Cardiac muscle cell (in vitro differentiated cells and primary cell): Measurements from ENCODE around the gene ZNF281. TPM values are rescaled to one million over a fixed set of nuclear protein-coding genes. Genes with fewer than 3 reads are reported as not detected.

Experiments
- DNase-seq, 2 donors: peaks; one replicate each; pipeline versions ENCODE4 v3.0.0 to v3.0.0-alpha.2; 2010 to 2017; ENCODE audit warnings: low read depth in 1 of 2, low spot score in 1 of 2
- H3K27ac ChIP-seq: fragments of 200-600 bp; sonication (generic); 2 replicates; pipeline ENCODE4 v1.5.1; 2016
- H3K27me3 ChIP-seq: fragments of 200-600 bp; sonication (generic); 2 replicates; pipeline ENCODE4 v1.6.0; 2016; ENCODE audit warnings: control low read depth
- H3K36me3 ChIP-seq: fragments of 200-600 bp; sonication (generic); 2 replicates; pipeline ENCODE4 v1.5.1; 2016; ENCODE audit warnings: control low read depth
- H3K4me1 ChIP-seq: fragments of 200-600 bp; sonication (generic); 2 replicates; pipeline ENCODE4 v1.8.1; 2017; ENCODE audit warnings: low read depth, mild to moderate bottlenecking, mixed run types
- H3K4me3 ChIP-seq: fragments of 200-600 bp; sonication (generic); 2 replicates; pipeline ENCODE4 v1.5.1; 2016; ENCODE audit warnings: mild to moderate bottlenecking
- H3K9me3 ChIP-seq: fragments of 200-600 bp; sonication (generic); 2 replicates; pipeline ENCODE4 v1.5.1; 2017; ENCODE audit warnings: low read depth, mild to moderate bottlenecking, control low read depth
- CTCF ChIP-seq: IDR thresholded peaks from 2 replicates; pipeline ENCODE4 v1.5.1; 2012; ENCODE audit warnings: low read depth, mild to moderate bottlenecking, low read length
- polyA plus RNA-seq: library from polyadenylated mRNA; unstranded; fragments of >200 nt; fragmentation: Nextera tagmentation; extraction: Ambion mirVana; gene quantifications from 2 replicates; pipeline ENCODE4 v1.2.1, GENCODE V29; 2016
- total RNA-seq: library from RNA; depleted of rRNA; stranded (reverse); fragments of >200 nt; gene quantifications from 2 replicates; pipeline ENCODE4 v1.2.3, GENCODE V29; 2016

ZNF281 gene
- total and polyA plus RNA-seq, 2 experiments from 2014 or later: 19.8 to 20.4 TPM

GRCh38 chr1:200428482-200429205 lies 18.8 kb upstream of the ZNF281 start:
- no peaks in the 10 kb centered on the region for H3K9me3 ChIP-seq
- H3K27ac ChIP-seq: no peak overlapping the region
- peak in 1 of 2 donors; percentile 62 for DNase-seq
- no peak overlapping the region for H3K4me3 ChIP-seq
- no peaks in the 10 kb centered on the region for H3K36me3 ChIP-seq
- no peak for TF ChIP-seq CTCF
- peaks cover 11% of the 10 kb centered on the region for H3K4me1 ChIP-seq
- H3K27me3 ChIP-seq: no peaks in the 10 kb centered on the region

- Histone ChIP-seq H3K4me1 (peaks cover 11% of the 10 kb centered on the region), H3K9me3 (no peaks in the 10 kb centered on the region), H3K27ac (no peak overlapping the region), H3K27me3 (no peaks in the 10 kb centered on the region), H3K4me3 (no peak overlapping the region), H3K36me3 (no peaks in the 10 kb centered on the region)
- TF ChIP-seq CTCF: no peak
- no peak for DNase-seq
These were observed 17.9 kb upstream of the ZNF281 start for GRCh38 chr1:200427744-200428143.

- TF ChIP-seq CTCF: no peak
- DNase-seq: no peak
- H3K4me3 ChIP-seq: no peak overlapping the region
- peaks cover 11% of the 10 kb centered on the region for H3K4me1 ChIP-seq
- no peaks in the 10 kb centered on the region for H3K27me3 ChIP-seq
- H3K36me3 ChIP-seq: no peaks in the 10 kb centered on the region
- H3K9me3 ChIP-seq: no peaks in the 10 kb centered on the region
- H3K27ac ChIP-seq: no peak overlapping the region
These were observed 16.4 kb upstream of the ZNF281 start for GRCh38 chr1:200426196-200426595.

GRCh38 chr1:200423235-200423634 lies 13.4 kb upstream of the ZNF281 start:
- Histone ChIP-seq H3K27ac (no peak overlapping the region), H3K4me3 (no peak overlapping the region)
- no peak for TF ChIP-seq CTCF

GRCh38 chr1:200422211-200422610 lies 12.4 kb upstream of the ZNF281 start:
- TF ChIP-seq CTCF: no peak
- no peaks in the 10 kb centered on the region for H3K36me3 ChIP-seq
- H3K27me3 ChIP-seq: no peaks in the 10 kb centered on the region
- DNase-seq: no peak
- no peaks in the 10 kb centered on the region for H3K9me3 ChIP-seq
- no peak overlapping the region for H3K27ac ChIP-seq
- no peaks in the 10 kb centered on the region for H3K4me1 ChIP-seq
- no peak overlapping the region for H3K4me3 ChIP-seq

More at GRCh38 chr1:200423235-200423634, 13.4 kb upstream of the ZNF281 start:
- no peak for DNase-seq
- Histone ChIP-seq H3K9me3 (no peaks in the 10 kb centered on the region), H3K4me1 (no peaks in the 10 kb centered on the region), H3K36me3 (no peaks in the 10 kb centered on the region), H3K27me3 (no peaks in the 10 kb centered on the region)
